ENCODE results near the gene MAN2A1. TPM values are rescaled to one million over a fixed set of nuclear protein-coding genes. Genes with fewer than 3 reads are reported as not detected.
A peak's percentile ranks its signal among the peaks of the same experiment; 100 is the strongest.
"Not testable (repeated sequence)": the region's sequence is repeated elsewhere in the genome, so short reads cannot be mapped to it uniquely, and the experiment has no call there.

Gene MAN2A1
- total and polyA plus RNA-seq, 5 donors, result 2.9 to 10.1 (median 9.5) TPM

GRCh38 chr5:109823597-109823996 lies 133.9 kb downstream of the MAN2A1 start:
- H3K27me3 ChIP-seq (ENCODE audit: control insufficient read depth, insufficient read depth), result no peaks in the 10 kb centered on the region
- no peak for ATAC-seq
- H3K4me1 ChIP-seq (ENCODE audit: control insufficient read depth, insufficient read depth, low read length), result no peaks in the 10 kb centered on the region
- DNase-seq, result no peak
- H3K27ac ChIP-seq (ENCODE audit: low read length), result no peak overlapping the region
- intact Hi-C loops (cut with DNase I), result no loop called here
- H3K4me3 ChIP-seq (ENCODE audit: low read length), result no peak overlapping the region
- 97% methylated on average over 4 of the region's 4 CpGs for WGBS
- no peaks in the 10 kb centered on the region for H3K9me3 ChIP-seq (ENCODE audit: control insufficient read depth, low read length)

GRCh38 chr5:109825450-109825849 lies 135.7 kb downstream of the MAN2A1 start:
- H3K27me3 ChIP-seq (ENCODE audit: control insufficient read depth, insufficient read depth), result no peaks in the 10 kb centered on the region
- no peaks in the 10 kb centered on the region for H3K4me1 ChIP-seq (ENCODE audit: control insufficient read depth, insufficient read depth, low read length)
- WGBS, result 97% methylated on average over 1 of the region's 1 CpG
- ATAC-seq (no peak), DNase-seq (no peak)
- no peak overlapping the region for H3K27ac ChIP-seq (ENCODE audit: low read length)
- intact Hi-C loops (cut with DNase I), result no loop called here
- H3K9me3 ChIP-seq (ENCODE audit: control insufficient read depth, low read length), result no peaks in the 10 kb centered on the region
- no peak overlapping the region for H3K4me3 ChIP-seq (ENCODE audit: low read length)

GRCh38 chr5:109826426-109826825 lies 136.7 kb downstream of the MAN2A1 start:
- Histone ChIP-seq H3K27me3 (ENCODE audit: control insufficient read depth, insufficient read depth) (no peaks in the 10 kb centered on the region), H3K4me3 (ENCODE audit: low read length) (no peak overlapping the region), H3K4me1 (ENCODE audit: control insufficient read depth, insufficient read depth, low read length) (no peaks in the 10 kb centered on the region), H3K27ac (ENCODE audit: low read length) (no peak overlapping the region), H3K9me3 (ENCODE audit: control insufficient read depth, low read length) (no peaks in the 10 kb centered on the region)
- intact Hi-C loops (cut with DNase I), result no loop called here
- WGBS, result 82% methylated on average over 6 of the region's 6 CpGs
- DNase-seq, result no peak
- no peak for ATAC-seq

- Histone ChIP-seq H3K4me3 (ENCODE audit: low read length) (no peak overlapping the region), H3K27ac (ENCODE audit: low read length) (no peak overlapping the region), H3K9me3 (ENCODE audit: control insufficient read depth, low read length) (no peaks in the 10 kb centered on the region), H3K4me1 (ENCODE audit: control insufficient read depth, insufficient read depth, low read length) (no peaks in the 10 kb centered on the region), H3K27me3 (ENCODE audit: control insufficient read depth, insufficient read depth) (no peaks in the 10 kb centered on the region)
- no peak for ATAC-seq
- no peak for DNase-seq
- intact Hi-C loops (cut with DNase I), result no loop called here
These were observed 139.6 kb downstream of the MAN2A1 start for GRCh38 chr5:109829331-109829730.

GRCh38 chr5:109830955-109831502 lies 141.3 kb downstream of the MAN2A1 start:
- H3K27me3 ChIP-seq (ENCODE audit: control insufficient read depth, insufficient read depth), result no peaks in the 10 kb centered on the region
- ATAC-seq (no peak), DNase-seq (no peak)
- no peaks in the 10 kb centered on the region for H3K9me3 ChIP-seq (ENCODE audit: control insufficient read depth, low read length)
- no peaks in the 10 kb centered on the region for H3K4me1 ChIP-seq (ENCODE audit: control insufficient read depth, insufficient read depth, low read length)
- WGBS, result 96% methylated on average over 1 of the region's 1 CpG
- no peak overlapping the region for H3K27ac ChIP-seq (ENCODE audit: low read length)
- no peak overlapping the region for H3K4me3 ChIP-seq (ENCODE audit: low read length)
- intact Hi-C loops (cut with DNase I), result no loop called here

- WGBS, result 95% methylated on average over 41 of the region's 42 CpGs
- H3K27me3 ChIP-seq (ENCODE audit: control insufficient read depth, insufficient read depth); ATAC-seq; H3K9me3 ChIP-seq (ENCODE audit: control insufficient read depth, low read length); H3K27ac ChIP-seq (ENCODE audit: low read length); H3K4me1 ChIP-seq (ENCODE audit: control insufficient read depth, insufficient read depth, low read length); H3K4me3 ChIP-seq (ENCODE audit: low read length); intact Hi-C loops (cut with DNase I): not testable (repeated sequence)
- DNase-seq, result peak in 1 of 3 donors; percentile 44
These were observed 142.8 kb downstream of the MAN2A1 start for GRCh38 chr5:109832207-109833188.

- no peak overlapping the region for H3K4me3 ChIP-seq (ENCODE audit: low read length)
- no peaks in the 10 kb centered on the region for H3K27me3 ChIP-seq (ENCODE audit: control insufficient read depth, insufficient read depth)
- WGBS, result 93% methylated on average over 3 of the region's 3 CpGs
- ATAC-seq (no peak), DNase-seq (no peak)
- H3K4me1 ChIP-seq (ENCODE audit: control insufficient read depth, insufficient read depth, low read length), result no peaks in the 10 kb centered on the region
- no peak overlapping the region for H3K27ac ChIP-seq (ENCODE audit: low read length)
- H3K9me3 ChIP-seq (ENCODE audit: control insufficient read depth, low read length), result no peaks in the 10 kb centered on the region
- intact Hi-C loops (cut with DNase I), result no loop called here
These were observed 144.2 kb downstream of the MAN2A1 start for GRCh38 chr5:109833946-109834345.

GRCh38 chr5:109836280-109836679 lies 146.6 kb downstream of the MAN2A1 start:
- 91% methylated on average over 8 of the region's 8 CpGs for WGBS
- intact Hi-C loops (cut with DNase I), result no loop called here
- no peak for DNase-seq

GRCh38 chr5:109837231-109837861 lies 147.6 kb downstream of the MAN2A1 start:
- H3K4me1 ChIP-seq (ENCODE audit: control insufficient read depth, insufficient read depth, low read length), result no peaks in the 10 kb centered on the region
- H3K9me3 ChIP-seq (ENCODE audit: control insufficient read depth, low read length), result no peaks in the 10 kb centered on the region
- WGBS, result 96% methylated on average over 6 of the region's 6 CpGs
- H3K27ac ChIP-seq (ENCODE audit: low read length), result no peak overlapping the region
- no peaks in the 10 kb centered on the region for H3K27me3 ChIP-seq (ENCODE audit: control insufficient read depth, insufficient read depth)
- ATAC-seq (no peak), DNase-seq (no peak)
- intact Hi-C loops (cut with DNase I), result no loop called here
- H3K4me3 ChIP-seq (ENCODE audit: low read length), result no peak overlapping the region

More at GRCh38 chr5:109836280-109836679, 146.6 kb downstream of the MAN2A1 start:
- Histone ChIP-seq H3K9me3 (ENCODE audit: control insufficient read depth, low read length) (no peaks in the 10 kb centered on the region), H3K27me3 (ENCODE audit: control insufficient read depth, insufficient read depth) (no peaks in the 10 kb centered on the region), H3K4me1 (ENCODE audit: control insufficient read depth, insufficient read depth, low read length) (no peaks in the 10 kb centered on the region), H3K4me3 (ENCODE audit: low read length) (no peak overlapping the region), H3K27ac (ENCODE audit: low read length) (no peak overlapping the region)
- no peak for ATAC-seq

- Histone ChIP-seq H3K9me3 (ENCODE audit: control insufficient read depth, low read length) (no peaks in the 10 kb centered on the region), H3K4me1 (ENCODE audit: control insufficient read depth, insufficient read depth, low read length) (no peaks in the 10 kb centered on the region), H3K27me3 (ENCODE audit: control insufficient read depth, insufficient read depth) (no peaks in the 10 kb centered on the region), H3K4me3 (ENCODE audit: low read length) (no peak overlapping the region), H3K27ac (ENCODE audit: low read length) (no peak overlapping the region)
- DNase-seq (no peak), ATAC-seq (no peak)
- intact Hi-C loops (cut with DNase I), result no loop called here
- WGBS, result 95% methylated on average over 1 of the region's 1 CpG
These were observed 148.4 kb downstream of the MAN2A1 start for GRCh38 chr5:109838157-109838556.

GRCh38 chr5:109844148-109844547 lies 154.4 kb downstream of the MAN2A1 start:
- ATAC-seq, result no peak
- intact Hi-C loops (cut with DNase I), result no loop called here

More at GRCh38 chr5:109844148-109844547, 154.4 kb downstream of the MAN2A1 start:
- no peak for DNase-seq
- no peak overlapping the region for H3K27ac ChIP-seq (ENCODE audit: low read length)
- H3K4me3 ChIP-seq (ENCODE audit: low read length), result no peak overlapping the region
- no peaks in the 10 kb centered on the region for H3K4me1 ChIP-seq (ENCODE audit: control insufficient read depth, insufficient read depth, low read length)
- no peaks in the 10 kb centered on the region for H3K9me3 ChIP-seq (ENCODE audit: control insufficient read depth, low read length)
- H3K27me3 ChIP-seq (ENCODE audit: control insufficient read depth, insufficient read depth), result no peaks in the 10 kb centered on the region
- 90% methylated on average over 4 of the region's 4 CpGs for WGBS
